Measurements from ENCODE around the gene RNASEH2B. TPM values are rescaled to one million over a fixed set of nuclear protein-coding genes. Genes with fewer than 3 reads are reported as not detected.

RNASEH2B gene
- total RNA-seq, 4 donors from 2014 or later = 11.1 to 45.0 (median 31.8) TPM

DNA sequence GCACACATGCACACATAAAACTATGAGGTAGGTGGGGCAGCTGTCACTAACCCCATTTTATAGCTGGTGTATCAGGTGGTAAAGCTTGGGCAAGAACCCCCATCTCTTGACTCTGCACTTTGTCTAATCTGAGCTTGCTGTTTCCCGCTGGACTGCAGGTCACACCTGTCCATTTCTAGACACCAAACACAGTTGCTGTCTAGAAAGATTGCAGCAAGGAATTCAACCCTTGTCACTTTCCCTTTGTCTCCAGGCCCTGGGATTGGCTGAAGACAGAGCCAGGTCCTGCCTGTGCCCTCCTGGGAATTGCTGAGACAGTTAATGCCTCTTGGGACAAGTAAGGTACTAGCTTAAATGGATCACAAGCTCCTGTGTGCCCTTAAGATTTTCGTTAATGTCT is 83.8 kb downstream of the RNASEH2B start:
- peak overlapping the region in 2 of 4 donors; percentile 9 to 51 for H3K27ac ChIP-seq
- no peaks in the 10 kb centered on the region for H3K9me3 ChIP-seq
- no peaks in the 10 kb centered on the region for H3K27me3 ChIP-seq
- TF ChIP-seq CTCF (IDR thresholded peaks at IDR 0.05) (no peak), POLR2A (IDR thresholded peaks at IDR 0.05) (no peak)
- intact Hi-C loops (cut with DNase I) = no loop called here
- H3K36me3 ChIP-seq = no peaks in the 10 kb centered on the region
- no peak overlapping the region for H3K4me3 ChIP-seq
- H3K4me1 ChIP-seq = peaks cover 0 to 51% (median 15%) of the 10 kb centered on the region in 3 donors
- 37 to 71% methylated on average over 2 of the region's 2 CpGs for WGBS, 2 donors
- DNase-seq = no peak

DNA sequence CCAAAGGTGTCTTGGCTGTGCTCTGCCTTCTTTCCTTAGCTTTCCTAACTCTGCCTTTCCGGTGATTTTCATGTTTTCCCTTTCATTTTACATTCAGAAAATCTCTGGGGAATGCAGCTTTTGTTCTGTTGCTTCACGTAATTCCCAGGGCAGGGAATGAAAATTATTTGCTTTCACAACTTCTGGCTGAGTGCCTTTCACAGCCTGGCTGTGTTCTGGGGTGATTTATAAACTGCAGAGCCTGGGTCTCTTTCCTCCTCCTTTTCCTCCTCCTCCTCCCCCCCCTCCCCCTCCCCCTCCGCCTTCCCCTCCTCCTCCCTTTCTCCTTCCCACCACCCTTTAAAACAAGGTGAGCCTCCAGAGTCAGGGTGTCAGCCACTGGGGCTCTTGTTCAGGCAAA is 84.3 kb downstream of the RNASEH2B start:
- Histone ChIP-seq H3K4me3 (no peak overlapping the region), H3K27ac (peak overlapping the region in 2 of 4 donors; percentile 28 to 51), H3K4me1 (peaks cover 0 to 51% (median 15%) of the 10 kb centered on the region in 3 donors), H3K9me3 (no peaks in the 10 kb centered on the region), H3K36me3 (no peaks in the 10 kb centered on the region), H3K27me3 (no peaks in the 10 kb centered on the region)
- DNase-seq = no peak
- intact Hi-C loops (cut with DNase I) = no loop called here
- TF ChIP-seq CTCF (IDR thresholded peaks at IDR 0.05) = no peak
- no peak for TF ChIP-seq POLR2A (IDR thresholded peaks at IDR 0.05)
- WGBS, 2 donors = 20 to 23% methylated on average over 2 of the region's 3 CpGs

DNA sequence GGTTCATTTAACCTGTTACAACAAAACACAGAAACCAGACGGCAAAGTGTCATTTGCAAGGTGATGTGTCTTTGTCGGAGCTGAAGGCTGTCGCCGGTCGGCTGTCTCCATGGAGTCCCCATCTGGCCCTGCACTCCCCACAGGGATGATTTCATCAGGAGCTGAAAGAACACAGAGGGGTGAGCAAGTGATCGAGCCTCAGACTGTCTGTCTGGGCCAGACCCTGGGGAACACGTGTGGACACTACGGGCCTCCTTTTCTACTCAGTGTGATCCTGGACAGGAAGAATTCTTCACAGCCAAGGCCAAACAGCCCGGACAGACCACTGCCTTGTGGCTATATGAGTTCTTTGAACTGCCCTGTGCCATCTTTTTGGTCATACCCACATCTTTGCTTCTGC is 85.1 kb downstream of the RNASEH2B start:
- H3K4me3 ChIP-seq = no peak overlapping the region
- no peak for DNase-seq
- H3K36me3 ChIP-seq = no peaks in the 10 kb centered on the region
- intact Hi-C loops (cut with DNase I) = no loop called here
- WGBS, 2 donors = 84 to 89% methylated on average over 4 to 9 of the region's 9 CpGs
- no peak for TF ChIP-seq POLR2A (IDR thresholded peaks at IDR 0.05)
- TF ChIP-seq CTCF (IDR thresholded peaks at IDR 0.05) = no peak
- H3K9me3 ChIP-seq = no peaks in the 10 kb centered on the region
- H3K27me3 ChIP-seq = no peaks in the 10 kb centered on the region
- H3K27ac ChIP-seq = peak overlapping the region in 2 of 4 donors; percentile 28 to 51
- peaks cover 0 to 44% (median 15%) of the 10 kb centered on the region in 3 donors for H3K4me1 ChIP-seq

DNA sequence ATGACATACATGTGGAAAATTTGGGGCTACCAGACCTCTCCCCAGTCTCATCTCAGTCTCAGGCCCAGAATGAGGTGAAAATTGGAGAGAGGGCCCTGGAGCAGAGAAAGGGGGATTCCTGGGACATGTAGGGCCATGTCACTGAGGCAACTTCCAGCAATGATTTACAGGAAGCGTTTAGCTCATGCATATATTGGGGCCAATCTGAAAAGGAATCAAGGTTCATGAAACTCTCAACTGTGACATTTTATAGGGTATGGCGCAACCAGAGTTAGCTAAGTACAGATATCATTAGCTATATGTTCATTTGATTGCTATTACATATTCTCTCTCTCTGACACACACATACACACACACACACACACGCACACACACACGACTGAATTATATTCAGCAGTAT is 86.3 kb downstream of the RNASEH2B start:
- intact Hi-C loops (cut with DNase I) = no loop called here
- Histone ChIP-seq H3K27me3 (no peaks in the 10 kb centered on the region), H3K4me1 (peaks cover 1 to 44% (median 21%) of the 10 kb centered on the region in 3 donors), H3K36me3 (no peaks in the 10 kb centered on the region), H3K4me3 (no peak overlapping the region), H3K27ac (no peak overlapping the region), H3K9me3 (no peaks in the 10 kb centered on the region)
- 71 to 76% methylated on average over 4 of the region's 4 CpGs for WGBS, 2 donors
- TF ChIP-seq CTCF (IDR thresholded peaks at IDR 0.05) (no peak), POLR2A (IDR thresholded peaks at IDR 0.05) (no peak)
- no peak for DNase-seq

DNA sequence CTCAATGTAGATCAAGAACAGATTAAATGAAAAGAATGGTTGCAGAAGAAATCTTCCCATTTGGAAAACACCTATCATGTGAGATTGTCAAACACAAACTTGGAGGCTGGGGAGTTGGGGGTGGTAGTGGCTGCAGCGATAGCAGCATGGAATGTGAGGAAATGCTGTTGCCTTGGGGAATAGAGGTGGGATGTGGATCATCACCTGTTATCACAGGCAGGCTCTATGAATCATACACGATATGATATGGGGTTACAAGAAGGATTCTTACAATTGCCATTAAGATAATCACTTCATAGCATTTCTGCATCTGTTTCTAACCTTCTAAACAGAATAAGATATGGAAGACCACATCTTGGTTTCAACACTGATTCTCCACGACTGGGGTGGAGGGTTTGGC is 88.7 kb downstream of the RNASEH2B start:
- WGBS, 2 donors = 67 to 80% methylated on average over 3 of the region's 3 CpGs
- intact Hi-C loops (cut with DNase I) = no loop called here
- DNase-seq = no peak
- H3K4me1 ChIP-seq = peaks cover 3 to 30% (median 17%) of the 10 kb centered on the region in 3 donors
- no peak overlapping the region for H3K27ac ChIP-seq
- H3K36me3 ChIP-seq = no peaks in the 10 kb centered on the region
- no peak overlapping the region for H3K4me3 ChIP-seq
- TF ChIP-seq POLR2A (IDR thresholded peaks at IDR 0.05) (no peak), CTCF (IDR thresholded peaks at IDR 0.05) (no peak)
- no peaks in the 10 kb centered on the region for H3K27me3 ChIP-seq
- no peaks in the 10 kb centered on the region for H3K9me3 ChIP-seq
